Tibial nerve (tissue), 4 donors: ENCODE data around the gene ACADSB.

Experiments
- EP300 ChIP-seq, 2 donors: sonication (generic); formaldehyde crosslinking; IDR thresholded peaks; one replicate each; pipeline ENCODE4 v1.6.1; 2017; ENCODE audit warnings: antibody characterized with exemption in 2 of 2, mild to moderate bottlenecking in 1 of 2
- POLR2A ChIP-seq, 2 donors: fragments of 450-650 bp; IDR thresholded peaks; one replicate each; pipeline ENCODE4 v1.6.1; 2017; ENCODE audit warnings: antibody characterized with exemption in 2 of 2, mild to moderate bottlenecking in 2 of 2, moderate library complexity in 2 of 2
- TF ChIP-seq, protein P1 (sequence below), 5 experiments: fragments of 200-600 bp in 3 of 5; fragments of 450-650 bp in 2 of 5; sonication (generic) in 3 of 5; IDR thresholded peaks; one replicate each; pipeline ENCODE4 v1.5.1; 2016 to 2019; ENCODE audit warnings: antibody characterized with exemption in 5 of 5, mild to moderate bottlenecking in 3 of 5, moderate library complexity in 2 of 5

DNA sequence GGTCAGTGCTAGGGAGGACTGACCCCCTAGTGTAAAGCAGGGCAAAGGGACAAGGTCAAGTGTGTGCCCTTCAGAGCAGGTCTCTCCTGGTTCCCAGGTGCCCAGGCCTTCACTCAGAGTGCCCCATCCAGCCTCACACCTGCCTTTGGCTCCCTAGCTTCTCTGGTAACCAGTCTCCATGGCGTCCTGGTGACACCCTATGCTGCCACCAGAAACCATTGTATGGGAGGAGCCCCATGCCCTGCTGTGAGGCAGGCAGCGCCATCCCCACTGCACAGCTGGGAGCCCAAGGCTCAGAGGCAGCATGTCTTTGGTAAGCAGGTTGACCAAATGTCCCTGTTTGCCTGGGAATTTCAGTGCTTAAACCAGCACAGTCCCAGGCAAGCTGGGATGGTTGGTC, 93.9 kb downstream of the ACADSB start:
- TF ChIP-seq POLR2A (IDR thresholded peaks at IDR 0.05) (no peak), EP300 (IDR thresholded peaks at IDR 0.05) (no peak)
- TF ChIP-seq, protein P1, sequence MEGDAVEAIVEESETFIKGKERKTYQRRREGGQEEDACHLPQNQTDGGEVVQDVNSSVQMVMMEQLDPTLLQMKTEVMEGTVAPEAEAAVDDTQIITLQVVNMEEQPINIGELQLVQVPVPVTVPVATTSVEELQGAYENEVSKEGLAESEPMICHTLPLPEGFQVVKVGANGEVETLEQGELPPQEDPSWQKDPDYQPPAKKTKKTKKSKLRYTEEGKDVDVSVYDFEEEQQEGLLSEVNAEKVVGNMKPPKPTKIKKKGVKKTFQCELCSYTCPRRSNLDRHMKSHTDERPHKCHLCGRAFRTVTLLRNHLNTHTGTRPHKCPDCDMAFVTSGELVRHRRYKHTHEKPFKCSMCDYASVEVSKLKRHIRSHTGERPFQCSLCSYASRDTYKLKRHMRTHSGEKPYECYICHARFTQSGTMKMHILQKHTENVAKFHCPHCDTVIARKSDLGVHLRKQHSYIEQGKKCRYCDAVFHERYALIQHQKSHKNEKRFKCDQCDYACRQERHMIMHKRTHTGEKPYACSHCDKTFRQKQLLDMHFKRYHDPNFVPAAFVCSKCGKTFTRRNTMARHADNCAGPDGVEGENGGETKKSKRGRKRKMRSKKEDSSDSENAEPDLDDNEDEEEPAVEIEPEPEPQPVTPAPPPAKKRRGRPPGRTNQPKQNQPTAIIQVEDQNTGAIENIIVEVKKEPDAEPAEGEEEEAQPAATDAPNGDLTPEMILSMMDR (IDR thresholded peaks at IDR 0.05) = no peak
